Neural cell (in vitro differentiated cells): ENCODE results near the gene ARHGEF4.

Source experiments
- EZH2 ChIP-seq: fragments of 200-600, 300-800 bp; shearing (Covaris generic), sonication (generic); IDR thresholded peaks from 2 replicates; pipeline ENCODE4 v1.6.1; 2014; ENCODE audit warnings: antibody characterized with exemption, low read length, borderline replicate concordance, mild to moderate bottlenecking; ENCODE audit not compliant: insufficient read depth, poor library complexity, severe bottlenecking
- MXI1 ChIP-seq: fragments of 450-650 bp; conservative IDR thresholded peaks from 2 replicates; pipeline ENCODE4 v1.6.1; 2014; ENCODE audit warnings: antibody characterized with exemption, mild to moderate bottlenecking; ENCODE audit not compliant: poor library complexity, severe bottlenecking
- POLR2AphosphoS5 ChIP-seq: IDR thresholded peaks from 2 replicates; pipeline ENCODE4 v1.6.1; 2012
- RAD21 ChIP-seq: fragments of 450-650 bp; conservative IDR thresholded peaks from 2 replicates; pipeline ENCODE4 v1.6.1; 2014; ENCODE audit warnings: antibody characterized with exemption, mild to moderate bottlenecking, moderate library complexity
- SMC3 ChIP-seq: fragments of 450-650 bp; conservative IDR thresholded peaks from 2 replicates; pipeline ENCODE4 v1.6.1; 2014; ENCODE audit warnings: antibody characterized with exemption, mild to moderate bottlenecking, moderate library complexity; ENCODE audit not compliant: poor library complexity
- TAF1 ChIP-seq: IDR thresholded peaks from 2 replicates; pipeline ENCODE4 v1.6.1; 2012; ENCODE audit warnings: low read depth
- TF ChIP-seq, protein P1 (sequence below): fragments of 450-650 bp; IDR thresholded peaks from 2 replicates; pipeline ENCODE4 v1.5.1; 2014; ENCODE audit warnings: antibody characterized with exemption, mild to moderate bottlenecking, moderate library complexity; ENCODE audit not compliant: poor library complexity, severe bottlenecking
- TF ChIP-seq, protein P2 (sequence below): IDR thresholded peaks from 2 replicates; pipeline ENCODE4 v1.6.1; 2012; ENCODE audit warnings: borderline replicate concordance

DNA sequence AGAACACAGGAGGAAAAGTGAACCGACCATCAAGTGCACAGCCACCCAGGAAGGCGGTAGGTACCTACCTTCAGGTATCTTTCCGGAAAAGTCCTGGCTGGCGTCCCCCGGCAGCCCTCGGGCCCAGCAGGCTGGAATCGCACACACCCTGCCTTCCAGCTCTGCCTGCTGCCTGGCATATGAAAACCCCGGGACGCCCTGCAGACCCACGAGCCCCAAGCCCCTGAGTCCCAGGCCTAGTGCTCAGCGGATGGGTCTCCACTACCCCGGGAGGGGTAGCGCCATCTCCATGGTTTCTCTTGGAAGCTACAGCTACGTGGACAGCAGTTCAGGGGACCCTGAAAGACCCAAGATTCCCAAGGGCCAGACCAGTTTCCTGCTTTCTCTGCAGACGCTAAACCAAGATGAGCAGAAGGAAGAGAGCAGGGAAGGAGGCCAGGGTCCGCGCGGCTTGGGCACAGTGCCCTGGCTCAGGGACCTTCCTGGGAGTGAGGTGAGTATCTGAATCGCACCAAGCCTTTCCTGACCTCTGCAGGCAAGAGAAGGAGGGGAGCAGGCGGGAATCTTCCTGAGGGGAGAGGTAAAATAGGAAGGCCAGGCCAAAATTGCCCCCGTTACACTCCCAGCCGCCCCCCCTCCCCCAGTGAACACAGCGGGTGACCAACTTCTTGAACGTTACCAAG is 80.4 kb downstream of the ARHGEF4 start:
- TF ChIP-seq, protein P1, sequence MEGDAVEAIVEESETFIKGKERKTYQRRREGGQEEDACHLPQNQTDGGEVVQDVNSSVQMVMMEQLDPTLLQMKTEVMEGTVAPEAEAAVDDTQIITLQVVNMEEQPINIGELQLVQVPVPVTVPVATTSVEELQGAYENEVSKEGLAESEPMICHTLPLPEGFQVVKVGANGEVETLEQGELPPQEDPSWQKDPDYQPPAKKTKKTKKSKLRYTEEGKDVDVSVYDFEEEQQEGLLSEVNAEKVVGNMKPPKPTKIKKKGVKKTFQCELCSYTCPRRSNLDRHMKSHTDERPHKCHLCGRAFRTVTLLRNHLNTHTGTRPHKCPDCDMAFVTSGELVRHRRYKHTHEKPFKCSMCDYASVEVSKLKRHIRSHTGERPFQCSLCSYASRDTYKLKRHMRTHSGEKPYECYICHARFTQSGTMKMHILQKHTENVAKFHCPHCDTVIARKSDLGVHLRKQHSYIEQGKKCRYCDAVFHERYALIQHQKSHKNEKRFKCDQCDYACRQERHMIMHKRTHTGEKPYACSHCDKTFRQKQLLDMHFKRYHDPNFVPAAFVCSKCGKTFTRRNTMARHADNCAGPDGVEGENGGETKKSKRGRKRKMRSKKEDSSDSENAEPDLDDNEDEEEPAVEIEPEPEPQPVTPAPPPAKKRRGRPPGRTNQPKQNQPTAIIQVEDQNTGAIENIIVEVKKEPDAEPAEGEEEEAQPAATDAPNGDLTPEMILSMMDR = no peak
- TF ChIP-seq MXI1 (no peak), SMC3 (no peak), EZH2 (no peak), TAF1 (no peak), POLR2AphosphoS5 (no peak), RAD21 (no peak)
- TF ChIP-seq, protein P2, sequence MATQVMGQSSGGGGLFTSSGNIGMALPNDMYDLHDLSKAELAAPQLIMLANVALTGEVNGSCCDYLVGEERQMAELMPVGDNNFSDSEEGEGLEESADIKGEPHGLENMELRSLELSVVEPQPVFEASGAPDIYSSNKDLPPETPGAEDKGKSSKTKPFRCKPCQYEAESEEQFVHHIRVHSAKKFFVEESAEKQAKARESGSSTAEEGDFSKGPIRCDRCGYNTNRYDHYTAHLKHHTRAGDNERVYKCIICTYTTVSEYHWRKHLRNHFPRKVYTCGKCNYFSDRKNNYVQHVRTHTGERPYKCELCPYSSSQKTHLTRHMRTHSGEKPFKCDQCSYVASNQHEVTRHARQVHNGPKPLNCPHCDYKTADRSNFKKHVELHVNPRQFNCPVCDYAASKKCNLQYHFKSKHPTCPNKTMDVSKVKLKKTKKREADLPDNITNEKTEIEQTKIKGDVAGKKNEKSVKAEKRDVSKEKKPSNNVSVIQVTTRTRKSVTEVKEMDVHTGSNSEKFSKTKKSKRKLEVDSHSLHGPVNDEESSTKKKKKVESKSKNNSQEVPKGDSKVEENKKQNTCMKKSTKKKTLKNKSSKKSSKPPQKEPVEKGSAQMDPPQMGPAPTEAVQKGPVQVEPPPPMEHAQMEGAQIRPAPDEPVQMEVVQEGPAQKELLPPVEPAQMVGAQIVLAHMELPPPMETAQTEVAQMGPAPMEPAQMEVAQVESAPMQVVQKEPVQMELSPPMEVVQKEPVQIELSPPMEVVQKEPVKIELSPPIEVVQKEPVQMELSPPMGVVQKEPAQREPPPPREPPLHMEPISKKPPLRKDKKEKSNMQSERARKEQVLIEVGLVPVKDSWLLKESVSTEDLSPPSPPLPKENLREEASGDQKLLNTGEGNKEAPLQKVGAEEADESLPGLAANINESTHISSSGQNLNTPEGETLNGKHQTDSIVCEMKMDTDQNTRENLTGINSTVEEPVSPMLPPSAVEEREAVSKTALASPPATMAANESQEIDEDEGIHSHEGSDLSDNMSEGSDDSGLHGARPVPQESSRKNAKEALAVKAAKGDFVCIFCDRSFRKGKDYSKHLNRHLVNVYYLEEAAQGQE = no peak
